ENCODE results near the gene PNPLA1. TPM values are rescaled to one million over a fixed set of nuclear protein-coding genes. Genes with fewer than 3 reads are reported as not detected.

PNPLA1 gene
- total RNA-seq, 1 donor from 2014 or later: not detected

DNA sequence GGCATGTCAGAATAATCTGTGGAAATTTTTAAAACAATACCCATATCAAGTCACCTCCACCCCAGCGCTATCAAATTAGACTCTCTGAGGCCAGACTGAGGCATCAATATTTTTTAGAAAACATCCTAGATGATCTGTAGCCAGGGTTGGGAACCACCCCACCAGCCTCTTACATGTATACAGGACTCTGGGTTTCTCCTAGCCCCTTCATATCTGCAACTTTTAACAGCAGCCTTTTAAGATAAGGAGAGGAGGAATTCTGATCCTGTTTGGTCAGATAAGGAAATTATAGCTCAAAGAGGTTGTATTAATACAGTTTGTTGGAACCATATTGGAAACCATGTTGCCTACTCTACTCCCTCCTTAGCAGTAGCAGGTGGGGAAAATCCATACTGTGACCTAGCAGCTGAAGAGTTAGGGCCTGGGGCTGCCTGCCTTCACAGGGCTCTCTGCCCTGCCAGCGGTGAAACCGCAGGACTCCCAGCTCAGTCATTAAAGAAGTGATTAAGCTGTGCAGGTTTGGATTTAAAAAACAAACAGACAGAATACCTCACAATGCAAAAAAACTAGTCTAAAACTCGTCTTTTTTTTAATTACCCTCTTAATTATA is 43.3 kb upstream of the PNPLA1 start:
- no peak overlapping the region for H3K4me3 ChIP-seq (ENCODE audit: low read depth, low read length)
- TF ChIP-seq CTCF (conservative IDR thresholded peaks at IDR 0.05; ENCODE audit: low read depth, low read length): no peak
- no peak for DNase-seq (ENCODE audit: low read depth)

DNA sequence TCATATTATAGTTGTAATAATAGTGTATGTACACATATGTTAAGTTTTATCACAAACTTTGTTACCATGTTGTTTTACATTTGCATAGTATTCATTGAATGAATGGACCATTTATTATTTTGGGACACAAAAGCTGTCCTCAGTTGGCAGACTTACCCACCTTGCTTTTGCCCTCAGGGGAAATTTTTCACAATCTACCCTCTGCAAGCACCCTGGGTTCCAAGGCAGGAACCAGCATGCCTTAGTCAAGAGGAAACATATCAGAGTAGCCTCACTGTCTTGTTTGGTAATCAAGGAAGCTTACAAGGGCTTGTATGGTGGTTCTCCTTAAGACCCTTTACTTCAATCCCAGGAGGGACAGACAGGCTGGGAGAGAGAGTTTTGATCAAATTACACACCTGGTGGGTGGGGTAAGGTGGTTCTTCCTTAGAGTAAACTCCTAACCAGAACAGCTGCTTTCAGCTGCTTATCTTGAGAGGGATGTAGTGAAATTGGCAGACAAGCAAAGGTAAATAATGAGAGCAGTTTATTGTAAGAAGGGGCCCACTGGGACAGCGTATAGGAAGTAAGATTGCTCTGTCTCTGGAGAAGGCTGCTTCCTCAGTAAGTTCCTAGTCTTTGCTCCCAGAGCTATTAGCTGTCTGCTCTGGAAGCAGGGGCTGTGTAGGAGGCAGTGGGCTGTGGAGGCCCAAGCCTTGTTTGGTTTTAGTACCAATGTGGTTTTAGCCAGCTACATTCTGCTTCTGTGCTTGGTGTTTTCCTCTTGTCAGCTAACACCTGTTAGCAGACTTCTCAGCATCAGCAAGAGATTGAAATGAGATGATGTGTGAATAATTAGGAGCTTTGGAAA is 42.3 kb upstream of the PNPLA1 start:
- TF ChIP-seq CTCF (conservative IDR thresholded peaks at IDR 0.05; ENCODE audit: low read depth, low read length): no peak
- no peak overlapping the region for H3K4me3 ChIP-seq (ENCODE audit: low read depth, low read length)
- no peak for DNase-seq (ENCODE audit: low read depth)

DNA sequence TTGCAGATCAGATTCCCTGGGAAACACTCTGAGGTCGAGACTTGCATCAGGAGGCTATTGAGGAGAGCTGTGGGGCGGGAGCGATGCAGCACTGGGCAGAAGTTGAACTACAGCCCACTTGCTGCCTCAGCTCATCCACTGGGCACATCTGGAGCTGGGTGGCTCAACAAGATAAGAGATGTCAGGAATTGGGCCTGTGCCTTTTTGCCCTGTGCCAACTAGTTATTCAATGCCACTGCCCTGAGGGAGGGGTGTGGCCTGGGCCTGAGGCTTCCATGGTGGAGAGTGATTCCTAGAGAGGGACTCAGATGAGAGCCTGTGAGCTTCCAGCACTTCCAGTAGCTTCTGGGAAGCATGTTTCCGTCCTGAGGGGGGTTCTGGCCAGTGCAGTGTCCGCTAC is 40.6 kb upstream of the PNPLA1 start:
- DNase-seq (ENCODE audit: low read depth): no peak
- no peak overlapping the region for H3K4me3 ChIP-seq (ENCODE audit: low read depth, low read length)
- no peak for TF ChIP-seq CTCF (conservative IDR thresholded peaks at IDR 0.05; ENCODE audit: low read depth, low read length)

DNA sequence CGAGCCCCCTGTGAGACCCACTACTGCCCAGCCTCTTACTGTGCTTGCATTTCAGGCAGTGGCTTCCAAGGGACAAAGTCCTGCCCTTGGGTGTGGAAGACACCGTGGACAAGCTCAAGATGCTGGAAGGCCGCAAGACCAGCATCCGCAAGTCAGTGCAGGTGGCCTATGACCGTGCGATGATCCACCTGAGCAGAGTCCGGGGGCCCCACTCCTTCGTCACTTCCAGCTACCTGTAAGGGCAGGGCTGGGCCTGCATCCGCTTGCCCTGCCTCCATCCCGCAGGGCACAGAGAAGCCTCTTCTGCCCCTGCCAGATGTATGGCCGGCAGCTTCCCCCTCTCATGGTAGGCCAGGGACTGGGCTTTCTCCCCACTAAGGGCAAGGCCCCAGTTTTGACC is 39.5 kb upstream of the PNPLA1 start:
- TF ChIP-seq CTCF (conservative IDR thresholded peaks at IDR 0.05; ENCODE audit: low read depth, low read length): no peak
- no peak overlapping the region for H3K4me3 ChIP-seq (ENCODE audit: low read depth, low read length)
- no peak for DNase-seq (ENCODE audit: low read depth)

DNA sequence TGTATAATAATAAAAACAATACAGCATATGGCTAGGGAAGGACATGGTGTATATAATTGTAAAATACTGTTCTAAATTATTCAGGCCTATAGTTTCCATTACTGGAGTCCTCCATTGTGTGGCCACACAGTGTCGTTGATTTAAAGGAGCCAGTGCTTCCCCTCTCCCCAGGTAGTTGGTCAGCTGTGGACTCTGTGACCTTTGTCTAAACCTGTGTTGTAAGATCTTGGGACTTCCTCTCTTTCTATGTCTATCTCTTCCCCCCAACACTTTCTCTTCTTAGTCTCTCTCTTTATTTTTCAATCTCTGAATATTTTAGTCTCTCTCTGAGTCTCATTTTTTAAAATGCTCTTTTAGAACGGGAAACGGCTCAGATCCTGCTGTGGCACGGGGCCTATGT is 37.7 kb upstream of the PNPLA1 start:
- DNase-seq (ENCODE audit: low read depth): no peak
- TF ChIP-seq CTCF (conservative IDR thresholded peaks at IDR 0.05; ENCODE audit: low read depth, low read length): no peak
- H3K4me3 ChIP-seq (ENCODE audit: low read depth, low read length): no peak overlapping the region

DNA sequence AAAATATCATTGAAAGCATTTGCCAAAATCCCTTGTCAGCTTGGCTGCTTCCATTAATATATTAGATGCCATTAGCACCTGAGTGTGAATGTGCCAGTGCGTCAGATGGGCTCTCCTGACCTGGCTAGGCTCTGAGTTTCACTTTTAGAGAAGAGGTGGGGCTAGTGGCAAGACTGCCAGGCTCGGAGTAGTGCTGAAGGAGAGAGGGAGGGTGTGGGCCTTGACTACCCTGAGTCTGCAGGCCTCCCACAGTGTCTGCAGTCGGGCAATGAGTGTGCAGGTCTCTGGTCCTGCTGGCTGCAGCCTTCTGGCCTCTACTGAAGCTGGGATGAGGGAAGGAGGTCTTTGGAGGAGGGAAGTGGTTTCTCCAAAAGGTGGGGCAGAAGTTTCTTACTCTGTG is 34.6 kb upstream of the PNPLA1 start:
- no peak overlapping the region for H3K4me3 ChIP-seq (ENCODE audit: low read depth, low read length)
- no peak for TF ChIP-seq CTCF (conservative IDR thresholded peaks at IDR 0.05; ENCODE audit: low read depth, low read length)
- DNase-seq (ENCODE audit: low read depth): no peak

All from epithelial cell of proximal tubule (primary cell).